NT2/D1 (cell line): ENCODE results near the gene DNAH8.

Experiments used
- YY1 ChIP-seq: IDR thresholded peaks from 2 replicates; pipeline ENCODE4 v1.6.1; 2011; ENCODE audit not compliant: insufficient read length, insufficient read depth
- ZNF274 ChIP-seq: IDR thresholded peaks from 2 replicates; pipeline ENCODE4 v1.6.1; 2011; ENCODE audit warnings: mild to moderate bottlenecking, low read depth, low read length

DNA sequence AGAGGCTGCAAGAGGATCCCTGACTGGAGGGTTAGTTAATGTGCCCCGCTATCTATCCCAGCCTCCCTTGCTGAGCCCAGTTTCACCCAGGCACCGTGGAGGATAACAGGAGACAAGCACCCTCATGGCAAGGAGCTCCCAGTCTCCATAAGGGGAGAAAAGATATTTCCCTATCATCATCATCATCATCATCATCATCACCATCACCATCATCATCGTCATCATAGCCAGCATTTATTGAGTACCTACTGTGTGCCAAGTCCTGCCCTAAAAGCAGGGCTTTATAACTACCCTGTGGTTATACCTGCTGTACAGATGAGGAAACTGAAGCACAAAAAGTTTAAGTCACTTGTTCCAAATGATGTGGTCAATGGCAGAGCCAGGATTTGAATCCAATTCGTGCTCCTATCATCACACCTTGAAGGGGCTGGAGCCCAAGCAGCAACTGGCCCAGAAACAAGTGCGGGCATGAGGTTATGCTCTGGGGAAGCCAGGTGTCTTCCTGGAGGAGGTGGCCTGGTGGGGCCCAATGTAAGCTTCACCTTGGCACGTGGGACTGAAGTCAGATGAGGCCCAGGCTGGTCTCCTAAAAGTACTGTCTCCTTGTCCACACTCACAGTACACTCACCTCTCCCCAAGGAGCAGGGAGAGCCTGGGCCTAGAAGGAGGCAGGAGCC, 343.5 kb downstream of the DNAH8 start:
- TF ChIP-seq ZNF274 (no peak), YY1 (no peak)
